Spleen (tissue), 11 donors: Measurements from ENCODE around the gene LRIG3. TPM values are rescaled to one million over a fixed set of nuclear protein-coding genes. Genes with fewer than 3 reads are reported as not detected.

ENCODE experiments used
- DNase-seq: peaks from one replicate; pipeline ENCODE4 v3.0.0-alpha.2; 2020
- H3K27ac ChIP-seq, 8 donors: fragments of 200-600 bp; sonication (generic) in 7 of 8; 1 replicate in 4 of 8; 2 replicates in 4 of 8; pipeline versions ENCODE4 v1.5.0 to v1.8.0; 2016 to 2021; ENCODE audit warnings: inconsistent platforms in 4 of 8, mild to moderate bottlenecking in 4 of 8, moderate library complexity in 1 of 8
- H3K27me3 ChIP-seq, 7 donors: fragments of 200-600 bp; sonication (generic) in 6 of 7; replicated peaks in 1 of 7; 1 replicate in 4 of 7; 2 replicates in 3 of 7; pipeline versions ENCODE4 v1.5.0 to v1.8.0; 2016 to 2021; ENCODE audit warnings: inconsistent platforms in 3 of 7, mild to moderate bottlenecking in 1 of 7
- H3K36me3 ChIP-seq, 6 donors: fragments of 200-600 bp; sonication (generic) in 5 of 6; 1 replicate in 4 of 6; 2 replicates in 2 of 6; pipeline versions ENCODE4 v1.5.0 to v1.8.0; 2016 to 2021; ENCODE audit warnings: inconsistent platforms in 2 of 6
- H3K4me1 ChIP-seq, 6 donors: fragments of 200-600 bp; sonication (generic) in 5 of 6; 1 replicate in 3 of 6; 2 replicates in 3 of 6; pipeline versions ENCODE4 v1.5.0 to v1.8.0; 2016 to 2021; ENCODE audit warnings: inconsistent platforms in 3 of 6
- H3K4me3 ChIP-seq, 8 donors: fragments of 200-600 bp; sonication (generic) in 7 of 8; 1 replicate in 4 of 8; 2 replicates in 4 of 8; pipeline versions ENCODE4 v1.5.0 to v1.8.0; 2016 to 2021; ENCODE audit warnings: inconsistent platforms in 4 of 8, mild to moderate bottlenecking in 4 of 8, moderate library complexity in 2 of 8
- H3K9me3 ChIP-seq, 8 donors: fragments of 200-600 bp; sonication (generic) in 7 of 8; 1 replicate in 4 of 8; 2 replicates in 4 of 8; pipeline versions ENCODE4 v1.5.0 to v1.8.0; 2016 to 2021; ENCODE audit warnings: inconsistent platforms in 4 of 8
- POLR2A ChIP-seq, 3 donors: fragments of 450-650 bp; IDR thresholded peaks; one replicate each; pipeline ENCODE4 v1.5.1; 2017; ENCODE audit warnings: antibody characterized with exemption in 3 of 3, mild to moderate bottlenecking in 1 of 3
- POLR2AphosphoS5 ChIP-seq, 3 donors: sonication (generic); formaldehyde crosslinking; IDR thresholded peaks; one replicate each; pipeline ENCODE4 v1.5.1; 2017; ENCODE audit warnings: antibody characterized with exemption in 3 of 3
- WGBS, 5 donors: extraction: QIAGEN DNeasy Blood & Tissue Kit in 3 of 5; methylation state at CpG; one replicate each; pipeline versions ENCODE4 v1.1.5 to v1.1.7; 2013 to 2018; 5-methylcytosine and 5-hydroxymethylcytosine counted together
- intact Hi-C: fragments of 100-400 bp; cut with DNase I; formaldehyde crosslinking; loops from one replicate; pipeline ENCODE4 v1.15.0; 2023; ENCODE audit warnings: low total_unique reads
- polyA plus RNA-seq, 3 donors: library from polyadenylated mRNA; stranded (reverse); fragments of 200-250 nt; gene quantifications; one replicate each; pipeline ENCODE4 v1.2.1, GENCODE V29; 2013
- total RNA-seq, 7 donors: library from RNA; depleted of rRNA in 3 of 7; stranded (reverse); fragments of >200 nt in 3 of 7; fragmentation: NEBNext Ultra II Directional in 4 of 7; extraction: Animal tissue kit (Norgen Biotek cat#: 25700) in 4 of 7; gene quantifications; one replicate each; pipeline versions ENCODE4 v1.1.0 to v1.2.1, GENCODE V29; 2016 to 2021
- TF ChIP-seq, protein P1 (sequence below), 11 experiments: fragments of 200-600 bp in 7 of 11; fragments of 450-650 bp in 4 of 11; sonication (generic) in 4 of 11; IDR thresholded peaks in 8 of 11; conservative IDR thresholded peaks in 3 of 11; 1 replicate in 7 of 11; 2 replicates in 4 of 11; pipeline versions ENCODE4 v1.4.0 to v1.8.0; 2016 to 2021; ENCODE audit warnings: antibody characterized with exemption in 11 of 11, inconsistent platforms in 4 of 11, mild to moderate bottlenecking in 1 of 11
- donor health status: healthy with polysubstance abuse.
- donor health status: DM: no; HTN: no; CAD: no; lungs with moderate emphysema.
- donor health status: DM: no; HTN: no; CAD: no.
- donor health status: Bipolar disorder and iron deficiency.
- donor health status: healthy.
- donor health status: DM: no; HTN: no; CAD: no.
- donor health status: DM: yes; HTN: yes; CAD: no.

The LRIG3 gene
- total and polyA plus RNA-seq, 10 donors = 1.3 to 110 (median 23.7) TPM

DNA sequence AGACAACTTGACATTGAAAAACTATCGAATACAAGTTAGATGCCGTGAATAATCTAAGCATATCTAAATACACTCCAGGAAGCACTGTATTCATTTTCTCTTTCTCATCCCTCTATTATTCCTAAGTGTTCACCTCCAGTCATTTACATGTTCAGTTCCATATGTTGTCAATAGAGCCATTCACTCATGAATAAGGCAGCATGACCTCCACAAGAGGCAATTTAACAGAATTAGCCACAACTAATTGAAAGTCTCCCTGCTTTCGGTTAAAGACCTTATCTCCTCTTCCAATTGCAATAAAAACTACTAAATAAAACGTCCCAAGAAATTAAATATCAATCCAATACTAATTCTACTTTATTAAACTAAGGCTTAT is 1.8 kb downstream of the LRIG3 start:
- peaks cover 0 to 39% (median 18%) of the 10 kb centered on the region in 6 donors for H3K4me1 ChIP-seq
- H3K27ac ChIP-seq = peak overlapping the region; percentile 17 to 93 (median 86)
- H3K9me3 ChIP-seq = no peaks in the 10 kb centered on the region
- 50 to 59% (median 56%) methylated on average over 4 of the region's 4 CpGs for WGBS, 5 donors
- TF ChIP-seq, protein P1, sequence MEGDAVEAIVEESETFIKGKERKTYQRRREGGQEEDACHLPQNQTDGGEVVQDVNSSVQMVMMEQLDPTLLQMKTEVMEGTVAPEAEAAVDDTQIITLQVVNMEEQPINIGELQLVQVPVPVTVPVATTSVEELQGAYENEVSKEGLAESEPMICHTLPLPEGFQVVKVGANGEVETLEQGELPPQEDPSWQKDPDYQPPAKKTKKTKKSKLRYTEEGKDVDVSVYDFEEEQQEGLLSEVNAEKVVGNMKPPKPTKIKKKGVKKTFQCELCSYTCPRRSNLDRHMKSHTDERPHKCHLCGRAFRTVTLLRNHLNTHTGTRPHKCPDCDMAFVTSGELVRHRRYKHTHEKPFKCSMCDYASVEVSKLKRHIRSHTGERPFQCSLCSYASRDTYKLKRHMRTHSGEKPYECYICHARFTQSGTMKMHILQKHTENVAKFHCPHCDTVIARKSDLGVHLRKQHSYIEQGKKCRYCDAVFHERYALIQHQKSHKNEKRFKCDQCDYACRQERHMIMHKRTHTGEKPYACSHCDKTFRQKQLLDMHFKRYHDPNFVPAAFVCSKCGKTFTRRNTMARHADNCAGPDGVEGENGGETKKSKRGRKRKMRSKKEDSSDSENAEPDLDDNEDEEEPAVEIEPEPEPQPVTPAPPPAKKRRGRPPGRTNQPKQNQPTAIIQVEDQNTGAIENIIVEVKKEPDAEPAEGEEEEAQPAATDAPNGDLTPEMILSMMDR (IDR thresholded peaks at IDR 0.05 in 8 of 11, conservative IDR thresholded peaks at IDR 0.05 in 3 of 11) = no peak
- no peak for TF ChIP-seq POLR2A (IDR thresholded peaks at IDR 0.05)
- no peak for TF ChIP-seq POLR2AphosphoS5 (IDR thresholded peaks at IDR 0.05)
- no peaks in the 10 kb centered on the region for H3K36me3 ChIP-seq
- intact Hi-C loops = no loop called here
- no peak for DNase-seq
- peak overlapping the region; percentile 31 to 81 (median 62) for H3K4me3 ChIP-seq
- peaks cover 0 to 35% (median 12%) of the 10 kb centered on the region in 7 donors for H3K27me3 ChIP-seq

GRCh38 chr12:58917699-58918468 is 2.4 kb downstream of the LRIG3 start:
- TF ChIP-seq POLR2A (IDR thresholded peaks at IDR 0.05) (no peak), POLR2AphosphoS5 (IDR thresholded peaks at IDR 0.05) (no peak)
- TF ChIP-seq, protein P1 (IDR thresholded peaks at IDR 0.05 in 8 of 11, conservative IDR thresholded peaks at IDR 0.05 in 3 of 11) = no peak
- peaks cover 0 to 39% (median 18%) of the 10 kb centered on the region in 6 donors for H3K4me1 ChIP-seq
- no peaks in the 10 kb centered on the region for H3K36me3 ChIP-seq
- intact Hi-C loops = no loop called here
- peak overlapping the region; percentile 5 to 93 (median 68) for H3K27ac ChIP-seq
- peak overlapping the region in 7 of 8 donors; percentile 33 to 81 (median 62) for H3K4me3 ChIP-seq
- H3K27me3 ChIP-seq = peaks cover 0 to 35% (median 12%) of the 10 kb centered on the region in 7 donors
- no peaks in the 10 kb centered on the region for H3K9me3 ChIP-seq
- DNase-seq = no peak
- 53 to 64% (median 57%) methylated on average over 5 of the region's 5 CpGs for WGBS, 5 donors

- 63 to 86% (median 72%) methylated on average over 6 of the region's 6 CpGs for WGBS, 5 donors
- H3K27ac ChIP-seq = peak overlapping the region in 7 of 8 donors; percentile 5 to 93 (median 86)
- DNase-seq = no peak
These were observed 3.3 kb downstream of the LRIG3 start for GRCh38 chr12:58916921-58917511.

More at GRCh38 chr12:58916921-58917511, 3.3 kb downstream of the LRIG3 start:
- H3K27me3 ChIP-seq = peaks cover 0 to 35% (median 12%) of the 10 kb centered on the region in 7 donors
- H3K4me1 ChIP-seq = peaks cover 0 to 39% (median 18%) of the 10 kb centered on the region in 6 donors
- no peaks in the 10 kb centered on the region for H3K36me3 ChIP-seq
- intact Hi-C loops = no loop called here
- H3K9me3 ChIP-seq = no peaks in the 10 kb centered on the region
- H3K4me3 ChIP-seq = peak overlapping the region in 6 of 8 donors; percentile 17 to 81 (median 52)
- TF ChIP-seq POLR2AphosphoS5 (IDR thresholded peaks at IDR 0.05) (no peak), POLR2A (IDR thresholded peaks at IDR 0.05) (no peak)
- TF ChIP-seq, protein P1 (IDR thresholded peaks at IDR 0.05 in 8 of 11, conservative IDR thresholded peaks at IDR 0.05 in 3 of 11) = no peak
